NCI-H2171 (cell line): ENCODE results near the gene TESMIN.
A peak's percentile ranks its signal among the peaks of the same experiment; 100 is the strongest.

Source experiments
- DNase-seq: peaks from one replicate; lab custom pipeline; 2025; lab: John Stamatoyannopoulos, UW

TESMIN gene

DNA sequence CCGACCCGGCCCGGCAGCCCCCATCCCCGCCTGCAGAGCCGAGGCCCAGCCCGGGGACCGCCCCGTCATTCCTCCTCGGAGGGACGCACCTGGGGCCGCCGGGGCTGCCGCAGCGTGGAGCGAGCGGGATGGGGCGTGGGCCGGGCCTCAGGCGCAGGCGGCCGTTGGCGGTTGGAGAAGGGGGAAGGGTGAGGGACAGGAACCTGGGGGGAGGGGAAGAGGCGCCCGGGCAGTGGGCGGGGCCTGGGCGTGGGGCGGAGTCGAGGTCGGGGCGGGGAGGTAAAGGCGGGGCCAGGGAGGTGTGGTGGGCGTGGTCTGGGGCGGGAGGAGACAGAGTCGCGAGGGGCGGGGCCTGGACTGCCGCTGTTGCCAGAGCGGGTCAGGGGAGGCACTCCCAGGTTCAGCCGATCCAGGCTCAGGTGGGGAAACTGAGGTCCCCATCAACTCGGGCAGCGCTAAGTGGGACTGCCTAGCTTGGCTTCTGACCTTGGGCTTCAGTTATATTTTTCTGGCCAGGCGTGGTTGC, at the start of gene TESMIN:
TSS of gene TESMIN (minus strand) at position 190 of the 526 bp plus-strand sequence. CDS start 860 bp downstream, outside the sequence.
- DNase-seq = peak; percentile 64

GRCh38 chr11:68798221-68798813, 47.0 kb upstream of the TESMIN start:
- DNase-seq = no peak

GRCh38 chr11:68796801-68797200, 45.5 kb upstream of the TESMIN start:
- DNase-seq = no peak

- no peak for DNase-seq
Observed at GRCh38 chr11:68792400-68792966, 41.2 kb upstream of the TESMIN start.

GRCh38 chr11:68784653-68785052, 33.3 kb upstream of the TESMIN start:
- no peak for DNase-seq

DNA sequence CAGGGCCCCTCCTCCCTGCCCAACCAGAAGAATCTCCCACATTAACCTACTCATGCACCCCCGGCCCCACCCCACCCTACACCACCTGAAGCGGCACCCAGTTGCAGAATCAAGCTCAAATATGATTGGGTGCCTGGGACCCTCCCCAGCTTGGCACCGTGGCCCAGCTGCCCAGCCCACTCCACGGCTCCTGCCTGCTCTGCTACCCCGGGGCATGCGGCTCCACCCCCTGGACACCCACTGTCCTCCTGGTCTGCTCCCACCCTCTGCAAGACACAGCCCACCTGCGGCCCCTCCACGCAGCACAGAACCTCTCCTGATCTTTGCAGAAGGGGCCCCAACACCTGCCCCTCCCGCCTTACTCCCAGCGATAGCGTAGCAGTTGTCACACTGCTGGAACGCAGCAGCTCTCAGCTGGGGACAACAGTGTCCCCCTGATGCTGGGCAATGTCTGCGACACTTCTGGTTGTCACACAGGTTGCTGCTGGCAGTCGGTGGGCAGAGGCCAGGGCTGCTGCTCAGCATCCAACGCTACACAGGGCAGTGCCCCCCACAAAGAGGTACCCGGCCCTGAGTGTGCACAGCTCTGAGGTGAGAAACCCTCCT, 32.0 kb upstream of the TESMIN start:
- no peak for DNase-seq

GRCh38 chr11:68782711-68783110, 31.4 kb upstream of the TESMIN start:
- no peak for DNase-seq

- no peak for DNase-seq
Observed at GRCh38 chr11:68780829-68781228, 29.5 kb upstream of the TESMIN start.

DNA sequence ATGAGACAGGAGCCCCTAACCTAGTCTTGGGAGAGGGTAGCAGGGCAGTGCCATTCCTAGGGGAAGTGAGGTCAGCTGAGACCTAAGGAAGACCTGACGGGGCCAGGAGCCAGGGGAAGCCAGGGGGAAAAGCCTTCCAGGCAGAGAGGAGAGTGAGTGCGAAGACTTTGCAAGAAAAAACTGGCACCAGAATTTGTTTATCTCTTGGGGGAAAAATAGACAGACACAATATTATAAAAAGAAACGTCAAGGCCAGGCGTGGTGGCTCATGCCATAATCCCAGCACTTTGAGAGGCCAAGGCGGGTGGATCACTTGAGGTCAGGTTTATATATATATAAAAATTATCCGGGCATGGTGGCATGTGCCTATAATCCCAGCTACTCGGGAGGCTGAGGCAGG, 26.9 kb upstream of the TESMIN start:
- DNase-seq = no peak

DNA sequence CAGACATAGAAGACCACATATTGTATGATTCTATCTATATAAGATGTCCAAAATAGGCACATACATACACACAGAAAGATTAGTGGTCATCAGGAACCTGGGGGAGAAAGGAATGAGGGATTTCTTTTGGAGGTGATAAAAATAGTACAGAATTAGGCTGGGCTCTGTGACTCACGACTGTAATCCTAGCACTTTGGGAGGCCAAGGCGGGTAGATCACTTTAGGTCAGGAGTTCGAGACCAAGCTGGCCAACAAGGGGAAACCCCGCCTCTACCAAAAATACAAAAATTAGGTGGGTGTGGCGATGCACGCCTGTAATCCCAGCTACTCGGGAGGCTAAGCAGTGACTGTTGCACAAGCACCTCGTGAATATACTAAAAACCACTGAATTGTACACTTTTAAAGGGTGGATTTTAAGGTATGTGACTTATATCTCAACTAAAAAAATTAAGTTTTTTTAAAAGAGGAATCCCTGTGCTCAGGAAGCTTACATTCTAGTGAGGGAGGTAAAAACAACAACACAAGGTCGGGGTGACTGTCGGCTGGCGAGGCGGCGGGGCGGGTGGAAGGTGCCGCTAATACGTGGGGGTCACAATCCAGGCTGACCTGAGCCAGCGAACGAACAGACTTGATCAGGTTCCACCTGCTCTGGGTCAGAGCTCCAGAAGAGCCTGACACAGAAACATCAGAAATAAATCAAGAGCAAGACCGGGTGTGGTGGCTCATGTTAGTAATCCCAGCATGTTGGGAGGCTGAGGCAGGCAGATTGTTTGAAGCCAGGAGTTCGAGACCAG, 25.3 kb upstream of the TESMIN start:
- no peak for DNase-seq

DNA sequence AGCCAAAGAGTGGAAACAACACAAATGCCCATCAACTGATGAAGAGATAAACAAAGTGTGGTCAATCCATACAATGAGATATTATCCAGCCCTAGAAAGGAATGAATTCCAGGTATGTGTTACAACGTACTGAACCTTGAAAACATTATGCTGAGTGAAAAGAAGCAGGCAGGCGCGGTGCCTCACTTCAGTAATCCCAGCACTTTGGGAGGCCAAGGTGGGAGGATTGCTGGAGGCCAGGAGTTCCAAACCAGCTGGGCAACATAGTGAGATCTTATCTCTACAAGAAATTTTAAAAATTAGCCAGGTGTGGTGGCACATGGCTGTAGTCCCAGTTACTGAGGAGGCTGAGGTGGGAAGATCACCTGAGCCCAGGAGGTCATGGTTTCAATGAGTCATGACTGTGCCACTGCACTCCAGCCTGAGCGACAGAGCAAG, 24.6 kb upstream of the TESMIN start:
- DNase-seq = no peak

DNA sequence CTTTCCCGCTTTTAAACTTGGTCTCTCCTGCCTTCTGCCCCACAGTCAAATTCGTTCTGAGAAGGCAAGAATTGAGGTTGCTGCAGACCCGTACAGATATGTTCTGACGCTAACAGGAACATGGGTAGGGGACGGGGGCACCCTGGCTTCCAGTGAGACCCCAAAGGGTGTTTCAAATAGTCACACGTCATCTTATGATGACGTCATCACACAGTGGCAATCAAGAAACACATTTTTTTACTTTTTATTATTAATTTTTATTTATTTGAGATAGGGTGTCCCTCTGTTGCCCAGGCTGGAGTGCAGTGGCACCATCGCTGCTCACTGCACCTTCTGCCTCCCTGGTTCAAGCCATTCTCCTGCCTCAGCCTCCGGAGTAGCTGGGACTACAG, 22.9 kb upstream of the TESMIN start:
- DNase-seq = no peak

DNA sequence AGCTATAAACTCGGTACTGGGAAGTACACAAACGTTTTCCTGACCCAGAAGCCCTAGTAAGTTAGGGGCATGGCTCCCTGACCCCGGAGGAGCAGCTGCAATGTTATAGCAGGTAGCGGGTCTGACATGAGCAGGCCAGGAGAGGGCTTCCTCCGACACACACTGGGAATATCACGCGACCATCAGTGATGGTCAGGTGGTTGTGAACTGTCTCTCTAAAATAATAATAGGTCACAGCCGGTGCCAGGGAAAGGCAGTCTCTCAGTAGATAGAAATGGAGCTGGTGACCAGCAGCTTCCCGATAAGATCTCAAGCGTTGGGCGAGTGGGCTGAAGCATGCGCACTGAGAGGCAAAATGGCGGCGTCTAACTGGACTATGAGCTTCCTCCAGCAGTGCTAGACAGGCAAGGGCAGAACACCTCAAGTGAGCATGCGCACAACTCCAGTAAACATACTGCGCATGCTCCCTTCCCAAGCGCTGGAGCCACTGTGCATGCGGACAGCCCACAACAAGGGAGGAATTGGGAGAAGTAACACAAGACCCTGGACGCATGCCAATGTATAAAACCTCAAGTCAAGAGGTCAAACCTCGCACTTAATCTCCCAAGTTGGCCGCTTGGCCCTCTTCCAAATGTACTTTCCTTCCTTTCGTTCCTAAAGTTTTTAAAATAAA, 22.3 kb upstream of the TESMIN start:
- no peak for DNase-seq

- DNase-seq = no peak
Observed at GRCh38 chr11:68772936-68773335, 21.6 kb upstream of the TESMIN start.

- no peak for DNase-seq
Observed at GRCh38 chr11:68770781-68771180, 19.5 kb upstream of the TESMIN start.

DNA sequence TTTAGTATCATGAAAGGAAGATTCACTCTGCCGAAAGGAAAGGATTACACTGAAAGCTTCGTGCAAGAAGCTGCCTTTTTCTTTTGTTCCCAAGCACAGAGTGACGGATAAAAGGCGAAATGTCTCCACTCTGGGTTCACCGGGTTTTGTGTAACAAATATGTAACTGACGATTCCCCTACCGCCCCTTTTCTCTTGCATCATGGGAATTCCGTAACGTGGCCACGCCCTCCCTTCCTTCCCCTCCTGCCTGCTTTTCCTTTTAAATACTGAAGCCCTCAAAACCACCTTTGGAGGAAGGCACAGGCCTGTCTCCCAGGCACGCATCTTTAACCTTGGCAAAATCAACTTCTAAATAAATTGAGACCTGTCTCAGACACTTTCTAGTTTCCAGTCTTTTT, 16.4 kb upstream of the TESMIN start:
- DNase-seq = no peak

- no peak for DNase-seq
Observed at GRCh38 chr11:68766786-68767185, 15.5 kb upstream of the TESMIN start.

DNA sequence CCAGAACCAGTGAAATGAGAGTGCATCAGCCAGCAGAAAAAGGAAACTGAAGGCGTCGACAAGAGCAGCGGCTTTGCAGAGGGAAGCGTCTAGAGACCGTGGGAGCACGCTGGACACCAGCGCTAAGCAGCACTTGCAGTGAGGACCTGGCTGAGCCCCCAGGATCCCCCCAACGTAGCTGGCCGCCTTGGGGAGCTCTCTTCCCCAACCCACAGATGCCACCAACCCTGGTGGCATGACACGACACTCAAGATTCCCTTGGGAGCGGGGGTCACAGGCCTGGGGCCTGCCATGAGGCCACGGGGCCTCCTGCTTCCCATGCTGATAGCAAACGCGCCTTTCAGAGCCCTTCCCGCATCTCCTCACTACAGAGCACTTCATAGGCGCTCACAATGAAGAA, 13.4 kb upstream of the TESMIN start:
- no peak for DNase-seq

- DNase-seq = no peak
Observed at GRCh38 chr11:68763926-68764657, 12.8 kb upstream of the TESMIN start.

- no peak for DNase-seq
Observed at GRCh38 chr11:68763181-68763721, 11.9 kb upstream of the TESMIN start.

GRCh38 chr11:68762481-68762880, 11.2 kb upstream of the TESMIN start:
- DNase-seq = no peak
